Fibroblast of the aortic adventitia (primary cell): ENCODE results near the gene INHA. TPM values are rescaled to one million over a fixed set of nuclear protein-coding genes. Genes with fewer than 3 reads are reported as not detected.

Source experiments
- DNase-seq: peaks from one replicate; pipeline ENCODE4 v3.0.0-alpha.2; 2010; ENCODE audit warnings: low read depth
- H3K4me3 ChIP-seq: 2 replicates; pipeline ENCODE4 v1.5.1; 2011; ENCODE audit warnings: low read depth, mild to moderate bottlenecking, control low read depth, low read length, moderate library complexity
- total RNA-seq: library from RNA; depleted of rRNA; stranded (reverse); fragments of >200 nt; gene quantifications from 2 replicates; pipeline ENCODE4 v1.2.3, GENCODE V29; 2012; ENCODE audit warnings: low replicate concordance
- TF ChIP-seq, protein P1 (sequence below): IDR thresholded peaks from 2 replicates; pipeline ENCODE4 v1.5.1; 2011; ENCODE audit warnings: mild to moderate bottlenecking, low read length, control low read depth, inconsistent platforms; ENCODE audit not compliant: insufficient read depth

The INHA gene
- total RNA-seq, 1 donor, result 0.18 TPM

DNA sequence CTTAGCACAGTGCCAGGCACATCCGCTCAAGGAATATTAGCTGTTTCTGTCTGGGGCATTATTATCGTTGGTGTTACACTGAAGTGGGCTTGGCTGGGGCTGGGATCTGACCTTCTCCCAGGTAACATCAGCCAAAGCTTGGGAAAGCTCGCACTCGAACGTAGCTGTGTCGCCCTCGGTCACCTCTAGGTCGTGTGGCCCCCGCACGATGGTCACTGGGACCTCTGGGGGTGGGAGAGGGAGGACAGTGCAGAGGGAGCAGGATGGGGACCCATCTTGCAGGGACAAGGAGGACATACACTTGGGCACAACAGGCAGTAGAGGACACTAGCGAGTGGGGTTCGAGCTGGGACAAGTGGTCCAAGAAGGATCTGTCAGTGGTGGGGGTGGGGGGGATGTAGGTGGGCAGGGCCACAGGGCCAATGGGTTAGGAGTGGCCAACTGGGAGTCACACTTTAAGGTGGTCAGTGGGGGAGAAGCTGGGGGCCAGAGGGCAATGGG lies 18.6 kb upstream of the INHA start:
- TF ChIP-seq, protein P1, sequence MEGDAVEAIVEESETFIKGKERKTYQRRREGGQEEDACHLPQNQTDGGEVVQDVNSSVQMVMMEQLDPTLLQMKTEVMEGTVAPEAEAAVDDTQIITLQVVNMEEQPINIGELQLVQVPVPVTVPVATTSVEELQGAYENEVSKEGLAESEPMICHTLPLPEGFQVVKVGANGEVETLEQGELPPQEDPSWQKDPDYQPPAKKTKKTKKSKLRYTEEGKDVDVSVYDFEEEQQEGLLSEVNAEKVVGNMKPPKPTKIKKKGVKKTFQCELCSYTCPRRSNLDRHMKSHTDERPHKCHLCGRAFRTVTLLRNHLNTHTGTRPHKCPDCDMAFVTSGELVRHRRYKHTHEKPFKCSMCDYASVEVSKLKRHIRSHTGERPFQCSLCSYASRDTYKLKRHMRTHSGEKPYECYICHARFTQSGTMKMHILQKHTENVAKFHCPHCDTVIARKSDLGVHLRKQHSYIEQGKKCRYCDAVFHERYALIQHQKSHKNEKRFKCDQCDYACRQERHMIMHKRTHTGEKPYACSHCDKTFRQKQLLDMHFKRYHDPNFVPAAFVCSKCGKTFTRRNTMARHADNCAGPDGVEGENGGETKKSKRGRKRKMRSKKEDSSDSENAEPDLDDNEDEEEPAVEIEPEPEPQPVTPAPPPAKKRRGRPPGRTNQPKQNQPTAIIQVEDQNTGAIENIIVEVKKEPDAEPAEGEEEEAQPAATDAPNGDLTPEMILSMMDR, result no peak
- H3K4me3 ChIP-seq, result no peak overlapping the region
- no peak for DNase-seq

DNA sequence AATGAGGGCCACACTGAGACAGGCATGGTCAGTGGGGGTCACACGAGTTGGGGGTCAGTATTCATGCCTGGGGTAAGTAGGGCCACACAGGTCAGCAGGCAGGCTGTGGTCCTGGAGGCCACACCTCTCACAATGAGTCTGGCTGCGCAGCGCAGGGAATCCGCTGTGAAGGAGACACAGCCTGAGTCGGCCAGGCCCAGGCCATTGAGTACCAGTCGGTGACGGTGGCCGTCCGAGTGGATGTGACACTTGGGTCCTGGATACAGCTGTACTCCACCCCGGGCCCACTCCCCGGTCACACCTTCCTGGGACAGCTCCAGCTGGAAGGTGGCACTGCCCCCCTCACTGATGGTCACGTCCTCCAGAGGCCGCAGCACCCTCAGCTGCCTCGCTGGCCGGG lies 17.8 kb upstream of the INHA start:
- DNase-seq, result no peak
- TF ChIP-seq, protein P1, result no peak
- H3K4me3 ChIP-seq, result no peak overlapping the region

DNA sequence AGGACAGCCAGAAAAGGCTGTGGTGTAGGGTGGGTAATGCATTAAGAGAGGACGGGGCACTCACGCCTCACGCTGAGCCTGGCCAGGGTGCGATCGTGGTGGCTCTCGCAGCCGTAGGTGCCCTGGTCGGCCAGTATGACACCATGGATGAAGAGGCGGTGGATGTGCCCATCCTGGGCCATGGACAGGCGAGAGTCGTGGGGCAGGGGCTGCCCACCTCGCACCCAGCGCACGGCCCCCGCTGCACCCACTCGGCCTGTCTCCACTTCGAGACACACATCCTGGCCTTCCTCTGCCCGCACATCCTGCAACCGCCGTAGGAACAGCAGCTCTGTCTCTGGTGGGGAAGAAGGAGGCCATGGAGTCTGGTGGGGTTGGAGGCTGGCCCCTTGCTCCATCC lies 16.2 kb upstream of the INHA start:
- TF ChIP-seq, protein P1, result no peak
- no peak for DNase-seq
- no peak overlapping the region for H3K4me3 ChIP-seq

DNA sequence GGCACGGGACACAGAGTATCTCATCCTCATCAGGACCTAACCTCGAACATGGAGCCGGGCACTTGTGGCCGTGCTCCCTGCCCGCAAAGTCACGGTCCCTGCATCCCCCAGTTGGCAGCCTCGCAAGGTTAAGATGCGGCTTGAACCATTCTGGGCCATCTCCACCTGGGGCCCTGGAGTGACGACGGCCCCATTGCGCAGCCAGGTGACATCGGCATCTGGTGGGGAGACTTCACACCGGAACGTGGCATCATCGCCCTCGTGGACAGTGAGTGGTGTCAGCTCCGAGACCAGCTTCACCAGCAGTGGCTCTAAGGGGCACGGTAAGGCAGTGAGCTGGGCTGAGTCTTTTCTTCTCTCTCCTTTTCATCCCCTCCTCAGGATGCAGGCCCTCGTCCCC lies 15.7 kb upstream of the INHA start:
- no peak for DNase-seq
- TF ChIP-seq, protein P1, result no peak
- no peak overlapping the region for H3K4me3 ChIP-seq

DNA sequence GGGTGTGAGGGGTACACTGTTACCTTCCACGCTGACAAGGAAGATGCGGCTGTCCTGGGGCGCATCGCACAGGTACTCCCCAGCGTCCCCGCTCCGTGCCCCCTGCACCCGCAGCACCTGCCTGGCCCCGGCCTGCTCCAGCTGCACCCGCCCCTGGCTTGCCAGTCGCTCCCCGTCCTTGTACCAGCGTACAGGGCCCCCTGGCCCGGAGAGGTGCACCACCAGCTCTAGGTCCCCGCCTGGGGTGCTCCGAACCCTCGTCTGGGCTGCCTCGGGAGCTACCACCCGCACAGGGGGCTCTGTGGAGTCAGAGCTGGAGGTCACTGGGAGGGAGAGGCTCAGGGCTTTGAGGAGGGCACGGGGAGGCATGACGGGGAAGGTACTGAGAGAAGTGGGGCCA lies 14.8 kb upstream of the INHA start:
- no peak for DNase-seq
- H3K4me3 ChIP-seq, result no peak overlapping the region
- TF ChIP-seq, protein P1, result no peak

DNA sequence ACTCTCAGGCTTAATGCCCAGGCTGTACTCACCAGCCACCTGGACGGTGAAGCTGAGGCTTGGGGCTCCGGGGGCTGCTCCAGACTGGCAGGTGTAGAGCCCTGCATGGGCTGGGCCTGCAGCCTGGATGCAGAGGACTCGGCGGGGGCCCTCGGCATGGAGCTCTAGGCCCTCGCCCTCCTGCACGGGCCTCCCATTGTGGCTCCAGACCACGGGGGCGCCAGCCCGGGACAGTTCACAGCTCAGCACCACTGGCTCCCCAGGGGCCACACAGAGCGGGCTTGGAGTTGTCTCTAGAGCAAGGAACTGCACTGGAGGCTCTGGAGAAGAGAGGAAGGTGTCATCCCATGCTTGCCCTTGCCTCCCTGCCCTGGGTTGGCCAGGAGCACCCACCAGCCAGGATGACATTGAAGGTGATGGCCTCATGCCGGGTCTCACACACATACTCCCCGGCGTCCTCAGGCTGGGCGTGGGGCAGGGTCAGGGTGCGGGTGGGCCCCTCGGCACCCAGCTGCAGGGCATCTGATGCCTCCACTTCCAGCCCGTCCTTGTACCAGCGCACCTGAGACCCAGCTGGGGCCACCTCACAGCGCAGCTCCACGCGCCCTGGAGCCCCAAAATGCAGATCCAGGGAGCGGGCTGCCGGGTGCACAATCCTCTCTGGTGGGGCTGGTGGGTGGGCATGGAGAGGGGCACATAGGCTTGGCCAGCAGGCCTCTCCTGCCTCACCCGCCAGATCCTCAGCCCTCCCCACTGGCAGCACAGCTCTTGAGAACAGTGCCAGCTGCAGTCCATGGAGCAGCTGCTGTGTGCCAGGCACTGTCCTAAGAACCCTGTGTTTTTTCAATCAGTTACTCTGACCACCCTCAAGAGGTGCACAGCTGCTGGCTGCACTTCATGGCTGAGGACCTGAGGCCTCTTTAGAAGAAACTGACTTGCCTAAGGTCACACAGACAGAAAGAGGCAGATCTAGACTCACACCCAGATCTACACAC lies 14.0 kb upstream of the INHA start:
- no peak for DNase-seq
- TF ChIP-seq, protein P1, result no peak

More for the DNA sequence above, 14.0 kb upstream of the INHA start:
- H3K4me3 ChIP-seq, result no peak overlapping the region
